GM23338 (cell line): ENCODE measurements around the gene FAM20A. TPM values are rescaled to one million over a fixed set of nuclear protein-coding genes. Genes with fewer than 3 reads are reported as not detected.

ENCODE experiments used
- ATAC-seq: fragments of 200-7000 bp; cut with Tn5 transposase; 3 replicates; pipeline ENCODE4 v1.9.1; 2020
- DNase-seq: peaks from one replicate; pipeline ENCODE4 v3.0.0-alpha.2; 2015; ENCODE audit warnings: low spot score
- H2AFZ ChIP-seq: fragments of 200-600 bp; sonication (generic); 2 replicates; pipeline ENCODE4 v1.8.0; 2016; ENCODE audit warnings: antibody characterized with exemption, mild to moderate bottlenecking, moderate library complexity
- H3F3A ChIP-seq: fragments of 200-600 bp; sonication (generic); replicated peaks from 2 replicates; pipeline ENCODE4 v1.8.0; 2017; ENCODE audit warnings: antibody characterized with exemption, mixed run types, low read depth
- H3K27ac ChIP-seq: fragments of 200-600 bp; sonication (generic); 2 replicates; pipeline ENCODE4 v1.6.1; 2016; ENCODE audit warnings: low read depth
- H3K27me3 ChIP-seq: fragments of 200-600 bp; sonication (generic); 2 replicates; pipeline ENCODE4 v1.8.0; 2016; ENCODE audit warnings: mild to moderate bottlenecking, mixed run types, moderate library complexity; ENCODE audit not compliant: insufficient read depth
- H3K36me3 ChIP-seq: fragments of 200-600 bp; sonication (generic); 2 replicates; pipeline ENCODE4 v1.8.0; 2016; ENCODE audit warnings: mild to moderate bottlenecking; ENCODE audit not compliant: insufficient read depth
- H3K4me1 ChIP-seq: fragments of 200-600 bp; sonication (generic); 2 replicates; pipeline ENCODE4 v1.8.0; 2016; ENCODE audit warnings: mild to moderate bottlenecking, moderate library complexity; ENCODE audit not compliant: insufficient read depth
- H3K4me2 ChIP-seq: fragments of 200-600 bp; sonication (generic); 2 replicates; pipeline ENCODE4 v1.7.1; 2017; ENCODE audit warnings: mixed run types
- H3K4me3 ChIP-seq: fragments of 200-600 bp; sonication (generic); 2 replicates; pipeline ENCODE4 v1.6.1; 2016; ENCODE audit warnings: mixed run types
- H3K79me2 ChIP-seq: fragments of 200-600 bp; sonication (generic); replicated peaks from 2 replicates; pipeline ENCODE4 v1.8.0; 2017; ENCODE audit warnings: mild to moderate bottlenecking; ENCODE audit not compliant: insufficient read depth
- H3K9me2 ChIP-seq: fragments of 200-600 bp; sonication (generic); 2 replicates; pipeline ENCODE4 v1.8.0; 2017; ENCODE audit not compliant: insufficient read depth
- H4K20me1 ChIP-seq: fragments of 200-600 bp; sonication (generic); replicated peaks from 2 replicates; pipeline ENCODE4 v1.8.0; 2017; ENCODE audit warnings: mild to moderate bottlenecking; ENCODE audit not compliant: insufficient read depth
- H3K27ac Mint-ChIP-seq: 2 replicates; pipeline ENCODE4 v1.8.0; 2020; ENCODE audit warnings: inconsistent platforms, mild to moderate bottlenecking, moderate library complexity, mixed read lengths
- H3K27me3 Mint-ChIP-seq: 3 replicates; pipeline ENCODE4 v1.8.0; 2022; ENCODE audit warnings: low read depth, mild to moderate bottlenecking, moderate library complexity, mixed read lengths, inconsistent platforms; ENCODE audit not compliant: insufficient read depth, poor library complexity
- H3K36me3 Mint-ChIP-seq: 3 replicates; pipeline ENCODE4 v1.8.0; 2021; ENCODE audit warnings: low read depth, mild to moderate bottlenecking, inconsistent platforms, moderate library complexity, mixed read lengths
- H3K4me1 Mint-ChIP-seq: 3 replicates; pipeline ENCODE4 v1.8.0; 2020; ENCODE audit warnings: mild to moderate bottlenecking, inconsistent platforms, mixed read lengths
- H3K4me3 Mint-ChIP-seq: 3 replicates; pipeline ENCODE4 v1.8.0; 2021; ENCODE audit warnings: moderate library complexity, mild to moderate bottlenecking, inconsistent platforms, mixed read lengths
- H3K9me3 Mint-ChIP-seq: 3 replicates; pipeline ENCODE4 v1.8.0; 2020; ENCODE audit warnings: moderate library complexity, mild to moderate bottlenecking, inconsistent platforms, mixed read lengths
- CREB1 ChIP-seq: fragments of 250-450 bp; sonication (Bioruptor Pico); IDR thresholded peaks from 2 replicates; pipeline ENCODE4 v1.5.0; 2020; ENCODE audit warnings: low read depth, mild to moderate bottlenecking, moderate library complexity
- CTCF ChIP-seq, 2 experiments: fragments of 200-600 bp in 1 of 2; sonication (generic) in 1 of 2; conservative IDR thresholded peaks; 2 replicates each; pipeline versions ENCODE4 v1.5.1 to v1.6.1; 2016 to 2017; ENCODE audit warnings: antibody characterized with exemption in 2 of 2, low read depth in 2 of 2, mild to moderate bottlenecking in 2 of 2, moderate library complexity in 1 of 2
- ETS1 ChIP-seq: IDR thresholded peaks from 2 replicates; pipeline ENCODE4 v1.6.1; 2016; ENCODE audit warnings: antibody characterized with exemption
- EZH2 ChIP-seq: fragments of 200-600 bp; sonication (generic); IDR thresholded peaks from one replicate; pipeline ENCODE4 v1.8.0; 2017; ENCODE audit warnings: antibody characterized with exemption, mild to moderate bottlenecking, low read depth; ENCODE audit not compliant: unreplicated experiment
- EZH2phosphoT487 ChIP-seq: fragments of 200-600 bp; sonication (generic); IDR thresholded peaks from one replicate; pipeline ENCODE4 v1.8.1; 2018; ENCODE audit warnings: antibody characterized with exemption; ENCODE audit not compliant: unreplicated experiment
- JUNB ChIP-seq: IDR thresholded peaks from one replicate; pipeline ENCODE4 v1.6.1; 2016; ENCODE audit warnings: antibody characterized with exemption; ENCODE audit not compliant: unreplicated experiment
- NANOG ChIP-seq: IDR thresholded peaks from 2 replicates; pipeline ENCODE4 v1.6.1; 2016; ENCODE audit warnings: antibody characterized with exemption, borderline replicate concordance
- POLR2AphosphoS5 ChIP-seq: IDR thresholded peaks from 2 replicates; pipeline ENCODE4 v1.6.1; 2016; ENCODE audit warnings: antibody characterized with exemption, low read depth
- REST ChIP-seq: IDR thresholded peaks from one replicate; pipeline ENCODE4 v1.6.1; 2018; ENCODE audit warnings: antibody characterized with exemption; ENCODE audit not compliant: unreplicated experiment
- STAT1 ChIP-seq: IDR thresholded peaks from one replicate; pipeline ENCODE4 v1.6.1; 2016; ENCODE audit warnings: antibody characterized with exemption; ENCODE audit not compliant: unreplicated experiment
- ZNF331 ChIP-seq: fragments of 250-450 bp; sonication (Bioruptor Pico); IDR thresholded peaks from 2 replicates; pipeline ENCODE4 v1.5.0; 2020; ENCODE audit warnings: low read depth, mild to moderate bottlenecking, moderate library complexity
- polyA plus RNA-seq: library from polyadenylated mRNA; unstranded; fragments of >200 nt; fragmentation: Nextera tagmentation; extraction: Ambion mirVana; gene quantifications from 2 replicates; pipeline ENCODE4 v1.2.1, GENCODE V29; 2016
- total RNA-seq: library from RNA; depleted of rRNA; stranded (reverse); fragments of >200 nt; shearing (Covaris generic); gene quantifications from 2 replicates; pipeline ENCODE4 v1.2.3, GENCODE V29; 2014

FAM20A gene
- total and polyA plus RNA-seq, 2 experiments from 2014 or later = 1.3 to 1.6 TPM

- Histone ChIP-seq H3K4me2 (no peak overlapping the region), H3K4me1 (no peaks in the 10 kb centered on the region), H3K27me3 (no peaks in the 10 kb centered on the region), H2AFZ (no peak overlapping the region), H3K9me2 (no peaks in the 10 kb centered on the region), H3K4me3 (no peak overlapping the region), H3K79me2 (no peaks in the 10 kb centered on the region), H3F3A (no peaks in the 10 kb centered on the region), H4K20me1 (no peaks in the 10 kb centered on the region), H3K36me3 (no peaks in the 10 kb centered on the region), H3K27ac (no peak overlapping the region)
- ATAC-seq = no peak
- H3K9me3 Mint-ChIP-seq = peaks cover 1% of the 10 kb centered on the region; the same call in 1 of the 3 replicates
- no peaks in the 10 kb centered on the region for H3K27me3 Mint-ChIP-seq
- no peak overlapping the region for H3K4me3 Mint-ChIP-seq
- no peaks in the 10 kb centered on the region for H3K4me1 Mint-ChIP-seq
- no peak for DNase-seq
- H3K36me3 Mint-ChIP-seq = no peaks in the 10 kb centered on the region
- TF ChIP-seq JUNB (no peak), STAT1 (no peak), CTCF (conservative IDR thresholded peaks at IDR 0.05; ENCODE audit: low read depth in 2 of 2) (no peak), ETS1 (no peak), CREB1 (CRISPR knock-in tag) (no peak)
- no peak overlapping the region for H3K27ac Mint-ChIP-seq
Measured at GRCh38 chr17:68562736-68563135, 38.4 kb downstream of the FAM20A start.

- Mint-ChIP-seq H3K36me3 (no peaks in the 10 kb centered on the region), H3K9me3 (no peaks in the 10 kb centered on the region), H3K27me3 (no peaks in the 10 kb centered on the region), H3K4me3 (no peak overlapping the region), H3K27ac (no peak overlapping the region), H3K4me1 (no peaks in the 10 kb centered on the region)
- Histone ChIP-seq H4K20me1 (no peaks in the 10 kb centered on the region), H3F3A (no peaks in the 10 kb centered on the region), H3K79me2 (no peaks in the 10 kb centered on the region), H3K27me3 (no peaks in the 10 kb centered on the region), H2AFZ (no peak overlapping the region), H3K4me2 (no peak overlapping the region), H3K27ac (no peak overlapping the region), H3K9me2 (no peaks in the 10 kb centered on the region), H3K4me3 (no peak overlapping the region), H3K4me1 (no peaks in the 10 kb centered on the region), H3K36me3 (no peaks in the 10 kb centered on the region)
- no peak for ATAC-seq
- no peak for TF ChIP-seq CTCF (conservative IDR thresholded peaks at IDR 0.05; ENCODE audit: low read depth in 2 of 2)
- no peak for TF ChIP-seq REST
- no peak for TF ChIP-seq NANOG
- no peak for TF ChIP-seq POLR2AphosphoS5
- no peak for TF ChIP-seq CREB1 (CRISPR knock-in tag)
- no peak for TF ChIP-seq ZNF331 (CRISPR knock-in tag)
- no peak for TF ChIP-seq EZH2
- TF ChIP-seq EZH2phosphoT487 = no peak
- no peak for DNase-seq
Measured at GRCh38 chr17:68560966-68561720, 40.0 kb downstream of the FAM20A start.
